MCF 10A (cell line): Measurements from ENCODE around the gene ENO1. TPM values are rescaled to one million over a fixed set of nuclear protein-coding genes. Genes with fewer than 3 reads are reported as not detected.

Experiments used
- BruUV-seq: library from RNA; stranded (reverse); fragments of 400-500 nt; replicated peaks from 2 replicates; lab custom pipeline; 2021; lab: Mats Ljungman, UMichigan
- CTCF ChIA-PET: fragments of 300-600 bp; sonication (Branson Sonifier 250); formaldehyde crosslinking; extraction: SDS; loops from one replicate; lab custom pipeline; 2021; ENCODE audit warnings: antibody characterized with exemption, inconsistent platforms; lab: Yijun Ruan, JAX
- POLR2A ChIA-PET: fragments of 300-600, 350-650 bp; sonication (Branson Sonifier 250); formaldehyde crosslinking; extraction: SDS; loops from one replicate; lab custom pipeline; 2020; ENCODE audit warnings: antibody characterized with exemption, inconsistent platforms; lab: Yijun Ruan, JAX
- DNase-seq: peaks from one replicate; pipeline ENCODE4 v3.0.0-alpha.2; 2018; ENCODE audit not compliant: unreplicated experiment
- H3K27ac Mint-ChIP-seq: one replicate; pipeline ENCODE4 v1.8.0; 2022; ENCODE audit warnings: mild to moderate bottlenecking, low read depth, mixed read lengths; ENCODE audit not compliant: unreplicated experiment
- H3K27me3 Mint-ChIP-seq: one replicate; pipeline ENCODE4 v1.8.0; 2022; ENCODE audit warnings: mixed read lengths; ENCODE audit not compliant: insufficient read depth, unreplicated experiment
- H3K36me3 Mint-ChIP-seq: one replicate; pipeline ENCODE4 v1.8.0; 2022; ENCODE audit warnings: mild to moderate bottlenecking, moderate library complexity, mixed read lengths; ENCODE audit not compliant: insufficient read depth, unreplicated experiment
- H3K4me1 Mint-ChIP-seq: one replicate; pipeline ENCODE4 v1.8.0; 2022; ENCODE audit warnings: mixed read lengths; ENCODE audit not compliant: insufficient read depth, unreplicated experiment
- H3K4me3 Mint-ChIP-seq: one replicate; pipeline ENCODE4 v1.8.0; 2022; ENCODE audit warnings: mild to moderate bottlenecking, moderate library complexity, mixed read lengths; ENCODE audit not compliant: unreplicated experiment
- H3K9me3 Mint-ChIP-seq: one replicate; pipeline ENCODE4 v1.8.0; 2022; ENCODE audit warnings: mixed read lengths; ENCODE audit not compliant: unreplicated experiment
- intact Hi-C: fragments of 100-400 bp; cut with micrococcal nuclease; formaldehyde crosslinking; loops from 2 replicates; pipeline ENCODE4 v1.14.1; 2022
- total RNA-seq: library from RNA; stranded (reverse); gene quantifications from 2 replicates; pipeline ENCODE4 v1.2.3, GENCODE V29; 2022
- TF ChIP-seq, protein P1 (sequence below): fragments of 200-600 bp; IDR thresholded peaks from one replicate; pipeline ENCODE4 v1.8.0; 2022; ENCODE audit warnings: antibody characterized with exemption, mild to moderate bottlenecking; ENCODE audit not compliant: unreplicated experiment

ENO1 gene
- total RNA-seq, 1 experiment from 2014 or later, result 2,811 TPM

DNA sequence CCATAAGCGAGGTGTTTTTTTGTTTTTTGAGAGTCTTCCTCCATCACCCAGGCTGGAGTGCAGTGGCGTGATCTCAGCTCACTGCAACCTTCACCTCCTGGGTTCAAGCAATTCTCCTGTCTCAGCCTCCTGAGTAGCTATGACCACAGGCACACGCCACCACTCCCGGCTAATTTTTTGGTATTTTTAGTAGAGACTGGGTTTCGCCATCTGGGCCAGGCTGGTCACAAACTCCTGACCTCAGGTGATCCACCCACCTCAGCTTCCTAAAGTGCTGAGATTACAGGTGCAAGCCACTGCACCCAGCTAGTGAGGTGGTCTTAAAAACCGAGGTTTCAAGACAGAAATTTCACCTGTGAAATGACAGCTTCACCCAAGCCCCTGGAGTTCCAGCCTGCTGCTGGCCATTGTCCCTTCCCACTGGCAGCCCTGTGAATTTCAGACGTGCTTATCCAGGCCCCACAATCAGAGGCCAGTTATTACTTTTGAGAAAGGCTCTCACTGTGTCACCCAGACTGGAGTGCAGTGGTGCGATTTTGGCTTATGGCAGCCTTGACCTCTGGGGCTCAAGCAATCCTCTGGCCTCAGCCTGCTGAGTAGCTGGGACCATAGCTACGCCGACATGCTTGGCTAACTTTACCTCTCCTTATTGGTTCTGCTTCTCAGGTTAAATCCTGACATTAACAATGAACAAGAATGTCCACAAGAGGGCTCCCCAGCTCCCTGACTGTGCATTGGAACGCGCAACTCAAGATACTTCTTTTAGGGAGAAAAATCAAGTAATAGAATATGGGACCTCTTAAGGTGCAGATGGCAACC lies 19.4 kb downstream of the ENO1 start:
- Mint-ChIP-seq H3K9me3 (no peaks in the 10 kb centered on the region), H3K4me3 (no peak overlapping the region), H3K36me3 (peaks cover 68% of the 10 kb centered on the region), H3K4me1 (no peaks in the 10 kb centered on the region), H3K27me3 (no peaks in the 10 kb centered on the region), H3K27ac (peak overlapping the region; percentile 66)
- CTCF ChIA-PET, result interaction anchor here (0.6 to 6.3 kb wide), 15 partner anchors 10 to 307 kb away, joined by 3 to 59 read pairs (median 4); no protein-coding TSS in a partner anchor
- TF ChIP-seq, protein P1, sequence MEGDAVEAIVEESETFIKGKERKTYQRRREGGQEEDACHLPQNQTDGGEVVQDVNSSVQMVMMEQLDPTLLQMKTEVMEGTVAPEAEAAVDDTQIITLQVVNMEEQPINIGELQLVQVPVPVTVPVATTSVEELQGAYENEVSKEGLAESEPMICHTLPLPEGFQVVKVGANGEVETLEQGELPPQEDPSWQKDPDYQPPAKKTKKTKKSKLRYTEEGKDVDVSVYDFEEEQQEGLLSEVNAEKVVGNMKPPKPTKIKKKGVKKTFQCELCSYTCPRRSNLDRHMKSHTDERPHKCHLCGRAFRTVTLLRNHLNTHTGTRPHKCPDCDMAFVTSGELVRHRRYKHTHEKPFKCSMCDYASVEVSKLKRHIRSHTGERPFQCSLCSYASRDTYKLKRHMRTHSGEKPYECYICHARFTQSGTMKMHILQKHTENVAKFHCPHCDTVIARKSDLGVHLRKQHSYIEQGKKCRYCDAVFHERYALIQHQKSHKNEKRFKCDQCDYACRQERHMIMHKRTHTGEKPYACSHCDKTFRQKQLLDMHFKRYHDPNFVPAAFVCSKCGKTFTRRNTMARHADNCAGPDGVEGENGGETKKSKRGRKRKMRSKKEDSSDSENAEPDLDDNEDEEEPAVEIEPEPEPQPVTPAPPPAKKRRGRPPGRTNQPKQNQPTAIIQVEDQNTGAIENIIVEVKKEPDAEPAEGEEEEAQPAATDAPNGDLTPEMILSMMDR, result peak; percentile 45
- intact Hi-C loops, result loop anchor here (5.0 kb wide), 1 partner anchor 128 kb away; no protein-coding TSS in a partner anchor
- BruUV-seq, result no TSS peak
- DNase-seq, result peak; percentile 65
- POLR2A ChIA-PET, result interaction anchor here (0.6 to 4.7 kb wide), 11 partner anchors 8 to 156 kb away, joined by 3 to 30 read pairs (median 8); partner anchors contain the start of genes ENO1 and RERE

DNA sequence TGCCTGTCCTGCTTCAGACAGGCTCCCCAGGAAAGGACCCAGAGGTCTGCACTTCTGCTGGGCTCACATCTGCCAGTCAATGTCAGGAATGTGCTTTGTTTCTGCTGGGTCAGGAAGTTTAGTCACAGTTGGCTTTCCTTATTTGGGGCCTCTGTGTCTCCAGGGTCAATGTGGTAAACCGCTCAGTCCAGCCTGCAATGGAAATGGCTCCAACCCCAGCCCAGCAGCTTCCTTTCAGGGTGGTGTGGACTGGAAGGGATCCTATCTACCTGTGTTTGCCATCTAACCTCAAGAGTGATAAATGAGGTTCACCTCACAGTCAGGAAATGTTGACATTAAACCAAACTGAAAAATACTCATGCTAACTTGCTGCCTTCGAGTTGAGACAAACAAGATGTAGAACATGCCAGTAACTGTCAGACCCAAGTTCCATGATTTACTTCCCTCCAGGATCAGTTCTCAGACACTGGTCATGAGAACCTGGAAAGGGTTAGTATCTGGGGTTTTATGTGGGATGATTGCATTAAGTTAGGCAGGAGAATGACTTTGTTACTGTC lies 20.3 kb downstream of the ENO1 start:
- POLR2A ChIA-PET, result interaction anchor here (0.6 to 4.7 kb wide), 14 partner anchors 8 to 599 kb away, joined by 3 to 30 read pairs (median 6); partner anchors contain the start of genes ENO1 and RERE
- H3K27ac Mint-ChIP-seq, result peak overlapping the region; percentile 66
- H3K4me3 Mint-ChIP-seq, result no peak overlapping the region
- intact Hi-C loops, result loop anchor here (5.0 kb wide), 1 partner anchor 129 kb away; no protein-coding TSS in a partner anchor
- no TSS peak for BruUV-seq
- CTCF ChIA-PET, result interaction anchor here (0.7 to 6.3 kb wide), 10 partner anchors 9 to 299 kb away, joined by 3 to 59 read pairs (median 5); no protein-coding TSS in a partner anchor
- H3K27me3 Mint-ChIP-seq, result no peaks in the 10 kb centered on the region
- no peak for DNase-seq
- peaks cover 59% of the 10 kb centered on the region for H3K36me3 Mint-ChIP-seq
- TF ChIP-seq, protein P1, result no peak
- no peaks in the 10 kb centered on the region for H3K9me3 Mint-ChIP-seq
- H3K4me1 Mint-ChIP-seq, result no peaks in the 10 kb centered on the region

DNA sequence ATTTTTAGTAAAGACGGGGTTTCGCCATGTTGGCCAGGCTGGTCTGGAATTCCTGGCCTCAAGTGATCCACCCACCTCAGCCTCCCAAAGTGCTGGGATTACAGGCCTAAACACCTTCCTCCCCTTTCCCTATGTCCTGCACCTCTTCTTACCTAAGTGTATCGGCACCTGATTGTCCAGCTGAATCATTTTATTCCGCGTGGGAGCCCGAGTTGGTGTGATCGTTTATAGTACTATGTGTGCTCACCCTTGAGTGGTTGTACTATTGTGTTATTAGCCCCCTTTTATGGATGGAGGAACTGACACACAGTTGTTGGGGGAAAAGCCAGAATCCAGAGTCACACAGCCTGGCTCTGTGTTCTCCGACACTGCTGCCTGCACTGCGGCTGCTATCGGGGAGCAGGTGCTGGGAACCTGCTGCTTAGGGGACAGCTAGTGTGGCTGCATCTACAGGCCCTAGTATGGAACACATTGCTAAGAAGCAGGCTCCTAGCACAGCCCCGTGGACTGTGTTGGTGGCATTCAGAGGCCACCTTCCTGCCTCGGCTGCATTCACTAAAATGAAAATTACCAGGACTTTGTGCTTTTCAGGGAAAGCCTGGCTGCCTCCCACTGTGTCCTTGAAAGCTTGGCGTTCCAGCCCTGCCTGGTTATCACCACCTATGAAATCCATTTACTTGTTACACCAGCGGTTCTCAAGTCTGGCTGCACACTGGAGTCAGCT lies 21.6 kb downstream of the ENO1 start:
- no peak for DNase-seq
- Mint-ChIP-seq H3K27me3 (no peaks in the 10 kb centered on the region), H3K36me3 (peaks cover 46% of the 10 kb centered on the region), H3K4me3 (no peak overlapping the region), H3K9me3 (no peaks in the 10 kb centered on the region), H3K4me1 (no peaks in the 10 kb centered on the region), H3K27ac (no peak overlapping the region)
- intact Hi-C loops, result loop anchor here (5.0 kb wide), 1 partner anchor 130 kb away; no protein-coding TSS in a partner anchor
- ChIA-PET POLR2A (interaction anchor here (0.6 to 4.7 kb wide), 15 partner anchors 8 to 471 kb away, joined by 3 to 30 read pairs (median 4); partner anchors contain the start of gene ENO1), CTCF (interaction anchor here (0.6 to 6.3 kb wide), 6 partner anchors 7 to 1116 kb away, joined by 3 to 59 read pairs (median 4); no protein-coding TSS in a partner anchor)
- BruUV-seq, result no TSS peak
- TF ChIP-seq, protein P1, result no peak
